Activated naive CD8-positive, alpha-beta T cell treated with anti-CD3 and anti-CD28 coated beads for 36 hours (primary cell): ENCODE measurements around the gene CACYBP. TPM values are rescaled to one million over a fixed set of nuclear protein-coding genes. Genes with fewer than 3 reads are reported as not detected.
A peak's percentile ranks its signal among the peaks of the same experiment; 100 is the strongest.
"Not testable (repeated sequence)": the region's sequence is repeated elsewhere in the genome, so short reads cannot be mapped to it uniquely, and the experiment has no call there.

ENCODE experiments used
- DNase-seq: peaks from one replicate; pipeline ENCODE4 v3.0.0; 2021
- H3K27ac Mint-ChIP-seq: one replicate; pipeline ENCODE4 v1.8.0; 2022; ENCODE audit warnings: mild to moderate bottlenecking, moderate library complexity, mixed read lengths
- H3K27me3 Mint-ChIP-seq: one replicate; pipeline ENCODE4 v1.8.0; 2022; ENCODE audit warnings: mild to moderate bottlenecking, mixed read lengths
- H3K36me3 Mint-ChIP-seq: one replicate; pipeline ENCODE4 v1.8.0; 2021; ENCODE audit warnings: mild to moderate bottlenecking, mixed read lengths
- H3K4me1 Mint-ChIP-seq: one replicate; pipeline ENCODE4 v1.8.0; 2021; ENCODE audit warnings: mixed read lengths
- H3K4me3 Mint-ChIP-seq: one replicate; pipeline ENCODE4 v1.8.0; 2022; ENCODE audit warnings: mild to moderate bottlenecking, moderate library complexity, mixed read lengths
- H3K9me3 Mint-ChIP-seq: one replicate; pipeline ENCODE4 v1.8.0; 2022; ENCODE audit warnings: mixed read lengths
- total RNA-seq, 2 experiments: library from RNA; stranded (reverse); gene quantifications; one replicate each; pipeline ENCODE4 v1.2.3, GENCODE V29; 2021

The CACYBP gene
- total RNA-seq, 2 experiments from 2014 or later: 345 to 385 TPM

DNA sequence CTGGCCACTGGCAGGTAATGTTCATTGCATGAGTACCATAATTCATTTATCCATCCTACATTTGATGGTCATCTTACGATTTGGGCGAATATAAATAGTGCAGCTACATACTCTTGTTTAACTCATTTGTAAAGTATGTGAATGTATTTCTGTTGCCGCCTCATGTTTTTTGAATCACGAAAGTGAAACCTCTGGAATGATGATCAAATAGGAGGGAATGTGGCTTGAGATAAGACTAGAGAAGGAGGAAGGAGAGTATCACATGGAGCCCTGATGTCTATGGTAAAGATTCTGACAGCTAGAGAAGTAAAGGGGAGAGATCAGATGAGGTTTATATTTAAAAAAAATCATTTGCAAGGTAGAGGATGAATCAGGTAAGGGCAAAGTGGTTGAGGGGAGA lies 15.5 kb downstream of the CACYBP start:
- DNase-seq: no peak
- peaks cover 13% of the 10 kb centered on the region for H3K4me1 Mint-ChIP-seq
- no peaks in the 10 kb centered on the region for H3K9me3 Mint-ChIP-seq
- H3K27ac Mint-ChIP-seq: peak overlapping the region; percentile 36
- no peak overlapping the region for H3K4me3 Mint-ChIP-seq
- peaks cover 38% of the 10 kb centered on the region for H3K36me3 Mint-ChIP-seq
- H3K27me3 Mint-ChIP-seq: no peaks in the 10 kb centered on the region

DNA sequence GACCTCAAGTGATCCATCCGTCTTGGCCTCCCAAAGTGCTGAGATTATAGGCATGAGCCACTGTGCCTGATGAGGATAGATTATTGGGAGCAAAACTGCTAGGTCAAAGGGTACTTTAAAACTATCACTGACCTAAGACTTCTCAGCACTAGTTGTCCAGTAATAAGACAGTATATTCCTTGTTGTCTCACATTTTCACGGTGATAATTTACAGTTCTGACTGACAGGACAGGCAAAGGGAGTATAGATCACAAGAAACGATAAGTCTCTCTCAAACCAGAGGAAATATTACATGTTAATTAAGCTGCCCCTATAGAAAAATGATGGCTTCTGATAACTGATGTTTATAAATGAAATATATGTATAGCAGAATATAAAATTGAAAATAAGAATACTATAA lies 19.8 kb downstream of the CACYBP start:
- Mint-ChIP-seq H3K27me3 (no peaks in the 10 kb centered on the region), H3K36me3 (peaks cover 22% of the 10 kb centered on the region)

GRCh38 chr1:175023043-175023921 lies 23.5 kb downstream of the CACYBP start, which contains the start of gene MRPS14:
TSS of gene MRPS14 (minus strand) at chr1:175023425. CDS start at chr1:175023408, 17 bp downstream.
- DNase-seq: peak; percentile 97
- H3K36me3 Mint-ChIP-seq: peaks cover 10% of the 10 kb centered on the region
- H3K9me3 Mint-ChIP-seq: peaks cover 4% of the 10 kb centered on the region
- H3K27me3 Mint-ChIP-seq: no peaks in the 10 kb centered on the region
- H3K4me3 Mint-ChIP-seq: peak within 1 kb of the TSS; percentile 94
- peak within 1 kb of the TSS; percentile 85 for H3K27ac Mint-ChIP-seq
- peaks cover 23% of the 10 kb centered on the region for H3K4me1 Mint-ChIP-seq

More for the DNA sequence above, 19.8 kb downstream of the CACYBP start:
- no peak for DNase-seq
- Mint-ChIP-seq H3K27ac (no peak overlapping the region), H3K9me3 (peaks cover under 1% of the 10 kb centered on the region), H3K4me1 (peaks cover 31% of the 10 kb centered on the region), H3K4me3 (no peak overlapping the region)

DNA sequence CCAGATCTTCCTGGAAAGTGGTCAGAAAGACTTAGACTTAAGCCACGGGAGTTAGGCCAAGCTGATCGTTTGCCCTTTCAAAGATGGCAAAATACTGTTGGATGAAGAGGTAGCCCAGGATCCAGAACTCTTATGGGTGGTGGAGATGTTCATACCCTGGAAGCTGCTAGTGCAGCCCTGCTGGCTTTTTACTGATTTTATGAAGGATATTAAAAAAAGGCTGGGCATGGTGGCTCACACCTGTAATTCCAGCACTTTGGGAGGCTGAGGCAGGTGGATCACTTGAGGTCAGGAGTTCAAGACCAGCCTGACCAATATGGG lies 24.1 kb downstream of the CACYBP start:
- not testable (repeated sequence) for H3K9me3 Mint-ChIP-seq, H3K36me3 Mint-ChIP-seq, DNase-seq, H3K27me3 Mint-ChIP-seq
- H3K4me1 Mint-ChIP-seq: peaks cover 22% of the 10 kb centered on the region
- peak overlapping the region; percentile 94 for H3K4me3 Mint-ChIP-seq
- H3K27ac Mint-ChIP-seq: peak overlapping the region; percentile 85

DNA sequence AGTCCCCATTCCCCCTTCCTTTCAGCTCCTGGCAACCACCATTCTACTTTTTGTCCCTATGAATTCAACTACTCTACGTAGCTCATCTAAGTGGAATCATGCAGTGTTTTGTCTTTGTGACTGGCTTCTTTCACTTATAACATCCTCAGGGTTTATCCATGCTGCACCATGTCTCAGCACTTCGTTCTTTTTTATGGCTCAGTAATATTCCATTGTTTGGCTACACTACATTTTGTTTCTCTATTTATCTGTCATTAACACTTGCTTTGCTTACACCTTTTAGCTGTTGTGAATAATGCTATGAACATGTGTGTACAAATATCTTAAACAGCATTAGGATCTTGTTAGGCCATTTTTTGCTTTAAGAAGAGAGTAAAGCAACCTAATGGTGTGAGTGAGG lies 25.0 kb downstream of the CACYBP start:
- Mint-ChIP-seq H3K9me3 (peaks cover 4% of the 10 kb centered on the region), H3K27me3 (no peaks in the 10 kb centered on the region), H3K4me3 (peak overlapping the region; percentile 27), H3K27ac (no peak overlapping the region), H3K36me3 (peaks cover 9% of the 10 kb centered on the region), H3K4me1 (peaks cover 27% of the 10 kb centered on the region)
- DNase-seq: no peak

DNA sequence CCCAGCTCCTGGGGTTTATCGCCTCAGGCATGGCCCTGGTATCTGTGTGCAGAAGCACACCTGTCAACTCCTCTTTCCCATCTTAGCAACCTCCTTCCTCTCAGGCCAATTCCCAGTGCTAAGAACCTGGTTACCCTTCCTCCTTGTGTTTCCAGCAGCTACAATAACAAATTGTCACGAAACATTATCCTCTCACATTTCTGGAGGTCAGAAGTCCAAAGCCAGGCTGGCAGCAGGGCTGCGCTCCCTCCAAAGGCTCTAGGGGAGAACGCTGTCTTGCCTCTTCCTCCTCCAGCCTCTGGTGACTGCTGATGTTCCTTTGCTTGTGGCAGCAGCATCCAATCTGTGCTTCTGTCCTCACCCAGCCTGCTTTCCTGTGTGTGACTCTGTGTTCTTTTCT lies 34.2 kb downstream of the CACYBP start:
- Mint-ChIP-seq H3K9me3 (no peaks in the 10 kb centered on the region), H3K4me3 (no peak overlapping the region), H3K4me1 (peaks cover 6% of the 10 kb centered on the region), H3K36me3 (peaks cover 2% of the 10 kb centered on the region), H3K27ac (no peak overlapping the region), H3K27me3 (no peaks in the 10 kb centered on the region)
- DNase-seq: no peak

GRCh38 chr1:175034775-175035174 lies 35.0 kb downstream of the CACYBP start:
- no peak for DNase-seq
- Mint-ChIP-seq H3K9me3 (no peaks in the 10 kb centered on the region), H3K36me3 (no peaks in the 10 kb centered on the region), H3K27me3 (no peaks in the 10 kb centered on the region), H3K27ac (no peak overlapping the region), H3K4me1 (peaks cover under 1% of the 10 kb centered on the region), H3K4me3 (no peak overlapping the region)

DNA sequence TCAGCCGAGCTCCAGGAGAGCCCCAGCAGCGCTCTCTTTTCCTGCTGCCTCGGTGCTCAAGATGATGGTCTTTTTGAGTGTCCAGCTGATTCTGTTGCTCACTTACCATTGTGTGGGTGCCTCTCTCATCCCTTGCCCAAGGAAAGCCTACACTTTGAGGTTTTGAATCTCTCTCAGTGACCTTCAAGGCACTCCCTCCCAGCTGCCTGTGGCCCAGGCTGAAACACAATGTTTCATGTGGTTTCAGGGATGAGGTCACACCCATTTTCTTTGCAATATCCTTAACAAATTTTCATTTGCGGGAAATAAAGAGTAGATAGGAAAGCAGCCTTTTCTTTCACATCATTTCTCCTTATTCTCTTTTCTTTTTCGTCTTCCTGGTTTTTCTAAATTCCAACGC lies 36.1 kb downstream of the CACYBP start:
- H3K27me3 Mint-ChIP-seq: no peaks in the 10 kb centered on the region
- no peaks in the 10 kb centered on the region for H3K36me3 Mint-ChIP-seq
- no peaks in the 10 kb centered on the region for H3K9me3 Mint-ChIP-seq
- no peak overlapping the region for H3K4me3 Mint-ChIP-seq
- H3K4me1 Mint-ChIP-seq: no peaks in the 10 kb centered on the region
- DNase-seq: no peak
- H3K27ac Mint-ChIP-seq: no peak overlapping the region

DNA sequence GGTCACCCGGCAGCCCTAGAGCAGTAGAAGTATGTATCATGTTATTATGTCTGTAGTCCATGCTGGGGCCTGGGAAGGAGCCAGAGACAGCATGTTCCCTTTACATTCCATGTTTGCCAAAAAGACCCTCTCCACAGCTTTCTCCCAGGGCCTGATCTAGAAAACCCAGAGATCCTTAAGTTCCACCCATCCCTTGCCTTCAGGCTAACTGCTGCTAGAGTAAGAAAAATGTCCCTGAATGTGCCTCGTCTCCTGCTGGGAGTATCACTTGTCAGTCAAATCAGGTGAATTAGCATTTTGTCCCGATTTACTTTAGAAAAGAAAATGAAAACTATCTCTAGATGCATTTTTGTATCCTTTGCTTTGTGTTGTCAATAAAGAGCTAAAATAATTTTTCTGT lies 36.7 kb downstream of the CACYBP start:
- Mint-ChIP-seq H3K9me3 (no peaks in the 10 kb centered on the region), H3K4me1 (no peaks in the 10 kb centered on the region), H3K27ac (no peak overlapping the region), H3K4me3 (no peak overlapping the region), H3K36me3 (no peaks in the 10 kb centered on the region), H3K27me3 (no peaks in the 10 kb centered on the region)
- DNase-seq: no peak

GRCh38 chr1:175037416-175037815 lies 37.7 kb downstream of the CACYBP start:
- H3K4me3 Mint-ChIP-seq: no peak overlapping the region
- no peak for DNase-seq
- H3K36me3 Mint-ChIP-seq: no peaks in the 10 kb centered on the region
- no peaks in the 10 kb centered on the region for H3K9me3 Mint-ChIP-seq
- no peak overlapping the region for H3K27ac Mint-ChIP-seq
- no peaks in the 10 kb centered on the region for H3K27me3 Mint-ChIP-seq
- H3K4me1 Mint-ChIP-seq: no peaks in the 10 kb centered on the region

- Mint-ChIP-seq H3K27me3 (no peaks in the 10 kb centered on the region), H3K36me3 (no peaks in the 10 kb centered on the region), H3K4me3 (no peak overlapping the region), H3K4me1 (no peaks in the 10 kb centered on the region), H3K27ac (no peak overlapping the region), H3K9me3 (no peaks in the 10 kb centered on the region)
- DNase-seq: no peak
Measured at GRCh38 chr1:175040324-175040879, 40.7 kb downstream of the CACYBP start.

DNA sequence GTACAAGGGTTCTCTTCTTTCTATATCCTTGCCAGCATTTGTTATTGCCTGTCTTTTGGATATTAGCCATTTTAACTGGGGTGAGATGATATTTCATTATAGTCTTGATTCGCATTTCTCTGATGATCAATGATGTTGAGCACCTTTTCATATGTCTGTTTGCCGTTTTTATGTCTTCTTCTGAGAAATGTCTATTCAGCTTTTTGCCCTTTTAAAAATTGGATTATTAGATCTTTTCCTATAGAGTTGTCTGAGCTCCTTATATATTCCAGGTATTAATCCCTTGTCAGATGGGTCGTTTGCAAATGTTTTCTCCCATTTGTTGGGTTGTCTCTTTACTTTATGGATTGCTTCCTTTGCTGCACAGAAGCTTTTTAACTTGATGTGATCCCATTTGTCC lies 42.9 kb downstream of the CACYBP start:
- H3K9me3 Mint-ChIP-seq: no peaks in the 10 kb centered on the region
- H3K4me3 Mint-ChIP-seq: no peak overlapping the region
- no peaks in the 10 kb centered on the region for H3K4me1 Mint-ChIP-seq
- H3K36me3 Mint-ChIP-seq: no peaks in the 10 kb centered on the region
- H3K27ac Mint-ChIP-seq: no peak overlapping the region
- peaks cover 2% of the 10 kb centered on the region for H3K27me3 Mint-ChIP-seq
- no peak for DNase-seq

DNA sequence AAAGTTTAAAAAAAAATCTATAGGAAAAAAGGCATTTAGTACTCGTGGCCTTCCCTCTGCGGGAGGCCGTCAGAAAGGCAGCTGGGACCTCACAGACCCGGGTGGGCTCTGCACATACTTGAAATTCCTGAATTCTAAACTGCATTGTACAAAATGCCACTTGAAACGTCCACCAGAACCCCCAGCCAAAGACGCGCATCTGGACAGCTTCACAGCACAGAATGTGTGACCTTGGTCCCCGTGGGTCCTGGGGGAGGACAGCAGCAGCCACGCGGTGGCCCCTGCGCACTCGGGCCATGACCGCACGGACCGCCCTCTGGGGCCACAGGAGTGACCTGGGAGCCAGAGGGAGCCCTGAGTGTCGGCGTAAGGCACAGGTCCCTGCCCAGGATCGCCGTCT lies 44.1 kb downstream of the CACYBP start:
- no peaks in the 10 kb centered on the region for H3K36me3 Mint-ChIP-seq
- H3K4me3 Mint-ChIP-seq: no peak overlapping the region
- peaks cover 11% of the 10 kb centered on the region for H3K27me3 Mint-ChIP-seq
- H3K4me1 Mint-ChIP-seq: no peaks in the 10 kb centered on the region
- no peaks in the 10 kb centered on the region for H3K9me3 Mint-ChIP-seq
- DNase-seq: no peak
- no peak overlapping the region for H3K27ac Mint-ChIP-seq

DNA sequence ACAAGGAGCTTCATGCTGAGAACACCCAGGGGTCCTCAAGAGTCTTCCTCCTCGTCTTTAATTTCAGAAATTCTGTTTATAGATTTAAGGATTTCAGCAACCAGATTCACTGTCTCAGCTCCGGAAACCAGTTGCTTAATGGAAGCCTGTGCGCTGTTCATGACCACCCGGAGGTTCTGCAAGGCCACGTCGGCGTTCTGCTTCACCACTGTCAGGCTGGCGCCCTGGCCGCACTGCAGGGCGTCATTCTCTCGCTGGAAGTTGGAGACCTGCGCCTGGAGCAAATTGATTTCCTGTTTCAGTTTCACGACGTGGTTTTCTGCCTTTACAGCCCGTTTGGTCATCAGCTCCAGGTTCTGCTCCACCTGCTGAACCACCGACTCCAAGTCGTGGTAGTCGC lies 44.8 kb downstream of the CACYBP start:
- H3K36me3 Mint-ChIP-seq, H3K9me3 Mint-ChIP-seq, H3K4me3 Mint-ChIP-seq, H3K27ac Mint-ChIP-seq, DNase-seq, H3K4me1 Mint-ChIP-seq: not testable (repeated sequence)
- peaks cover 13% of the 10 kb centered on the region for H3K27me3 Mint-ChIP-seq

DNA sequence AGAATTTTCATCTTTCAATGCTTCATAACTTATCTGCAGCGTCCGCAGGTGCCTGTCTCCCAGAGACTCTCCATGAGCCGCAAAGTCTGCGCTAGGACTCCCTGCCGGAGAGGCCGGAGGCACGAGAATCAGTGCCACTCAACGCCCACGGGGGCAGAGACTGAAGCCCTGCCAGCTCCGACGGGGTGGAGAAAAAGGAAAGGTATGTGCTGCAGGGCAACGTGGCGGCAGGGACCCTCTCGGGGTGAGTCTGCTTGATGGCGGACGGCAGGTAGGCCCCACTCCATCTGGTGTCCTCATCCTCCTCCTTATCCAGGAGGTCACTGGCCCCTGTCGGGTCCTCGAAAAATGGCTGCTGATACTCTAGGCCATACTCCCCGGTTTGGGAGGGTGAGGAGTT lies 45.4 kb downstream of the CACYBP start:
- peaks cover 16% of the 10 kb centered on the region for H3K27me3 Mint-ChIP-seq

GRCh38 chr1:175045519-175045918 lies 45.8 kb downstream of the CACYBP start:
- DNase-seq: no peak
- Mint-ChIP-seq H3K9me3 (no peaks in the 10 kb centered on the region), H3K4me3 (no peak overlapping the region), H3K27me3 (peaks cover 16% of the 10 kb centered on the region), H3K36me3 (no peaks in the 10 kb centered on the region), H3K4me1 (no peaks in the 10 kb centered on the region), H3K27ac (no peak overlapping the region)

More for the DNA sequence above, 45.4 kb downstream of the CACYBP start:
- no peak for DNase-seq
- Mint-ChIP-seq H3K27ac (no peak overlapping the region), H3K4me3 (no peak overlapping the region), H3K4me1 (no peaks in the 10 kb centered on the region), H3K9me3 (no peaks in the 10 kb centered on the region), H3K36me3 (no peaks in the 10 kb centered on the region)
